ELR (cell line): ENCODE measurements around the gene CSPG4.
"Not testable (repeated sequence)": the region's sequence is repeated elsewhere in the genome, so short reads cannot be mapped to it uniquely, and the experiment has no call there.

ENCODE experiments used
- DNase-seq: peaks from one replicate; pipeline ENCODE4 v3.0.0-alpha.2; 2015; ENCODE audit warnings: low read depth

The CSPG4 gene

GRCh38 chr15:75648156-75649000 lies 64.3 kb downstream of the CSPG4 start:
- DNase-seq: peak; percentile 46

GRCh38 chr15:75647370-75648155 lies 65.1 kb downstream of the CSPG4 start, which contains the start of gene SNX33:
Gene SNX33 (plus strand): TSS chr15:75647912. CDS start chr15:75649103, 1,191 bp downstream.
- DNase-seq: peak; percentile 79

GRCh38 chr15:75646944-75647364 lies 65.7 kb downstream of the CSPG4 start:
- no peak for DNase-seq

GRCh38 chr15:75646112-75646943 lies 66.3 kb downstream of the CSPG4 start:
- no peak for DNase-seq

- peak; percentile 73 for DNase-seq
These were observed 68.3 kb downstream of the CSPG4 start for GRCh38 chr15:75644376-75644775.

- DNase-seq: no peak
These were observed 71.0 kb downstream of the CSPG4 start for GRCh38 chr15:75641603-75642002.

GRCh38 chr15:75641179-75641503 lies 71.5 kb downstream of the CSPG4 start:
- DNase-seq: no peak

- peak; percentile 64 for DNase-seq
These were observed 72.0 kb downstream of the CSPG4 start for GRCh38 chr15:75640483-75641178.

- DNase-seq: peak; percentile 98
These were observed 72.8 kb downstream of the CSPG4 start, which contains the start of gene IMP3 for GRCh38 chr15:75639709-75640482. Gene IMP3 (minus strand): TSS chr15:75640224. CDS start chr15:75640168, 56 bp downstream.

- DNase-seq: peak; percentile 32
These were observed 73.4 kb downstream of the CSPG4 start for GRCh38 chr15:75639191-75639708.

- DNase-seq: no peak
These were observed 75.2 kb downstream of the CSPG4 start for GRCh38 chr15:75637245-75638009.

GRCh38 chr15:75636026-75636425 lies 76.6 kb downstream of the CSPG4 start:
- no peak for DNase-seq

- not testable (repeated sequence) for DNase-seq
These were observed 78.7 kb downstream of the CSPG4 start for GRCh38 chr15:75633922-75634321.

GRCh38 chr15:75631935-75632334 lies 80.7 kb downstream of the CSPG4 start:
- DNase-seq: no peak

- DNase-seq: peak; percentile 92
These were observed 86.9 kb downstream of the CSPG4 start, which contains the start of gene SNUPN for GRCh38 chr15:75625542-75626347. Gene SNUPN (minus strand): TSS chr15:75625725. CDS start chr15:75621051, 4,674 bp downstream.
